Mesothelial cell of epicardium (in vitro differentiated cells): ENCODE measurements around the gene DPY19L3. TPM values are rescaled to one million over a fixed set of nuclear protein-coding genes. Genes with fewer than 3 reads are reported as not detected.

Experiments used
- DNase-seq, 2 experiments: peaks; one replicate each; pipeline ENCODE4 v3.0.0; 2021; ENCODE audit warnings: low spot score in 2 of 2; ENCODE audit not compliant: unreplicated experiment in 2 of 2
- H3K27ac Mint-ChIP-seq: 2 replicates; pipeline ENCODE4 v1.8.0; 2021; ENCODE audit warnings: mixed read lengths
- H3K27me3 Mint-ChIP-seq: 2 replicates; pipeline ENCODE4 v1.8.0; 2021; ENCODE audit warnings: low read depth, mixed read lengths
- H3K36me3 Mint-ChIP-seq: 2 replicates; pipeline ENCODE4 v1.8.0; 2021; ENCODE audit warnings: mixed read lengths
- H3K4me1 Mint-ChIP-seq: 2 replicates; pipeline ENCODE4 v1.8.0; 2021; ENCODE audit warnings: mixed read lengths
- H3K4me3 Mint-ChIP-seq: 2 replicates; pipeline ENCODE4 v1.8.0; 2021; ENCODE audit warnings: mild to moderate bottlenecking, moderate library complexity, mixed read lengths
- H3K9me3 Mint-ChIP-seq: 2 replicates; pipeline ENCODE4 v1.8.0; 2021; ENCODE audit warnings: mixed read lengths
- total RNA-seq: library from RNA; stranded (reverse); gene quantifications from 3 replicates; pipeline ENCODE4 v1.2.1, GENCODE V29; 2021
- TF ChIP-seq, protein P1 (sequence below): fragments of 200-600 bp; sonication (generic); IDR thresholded peaks from one replicate; pipeline ENCODE4 v1.5.0; 2021; ENCODE audit warnings: antibody characterized with exemption; ENCODE audit not compliant: unreplicated experiment

The DPY19L3 gene
- total RNA-seq, 1 donor from 2014 or later, result 111 TPM

DNA sequence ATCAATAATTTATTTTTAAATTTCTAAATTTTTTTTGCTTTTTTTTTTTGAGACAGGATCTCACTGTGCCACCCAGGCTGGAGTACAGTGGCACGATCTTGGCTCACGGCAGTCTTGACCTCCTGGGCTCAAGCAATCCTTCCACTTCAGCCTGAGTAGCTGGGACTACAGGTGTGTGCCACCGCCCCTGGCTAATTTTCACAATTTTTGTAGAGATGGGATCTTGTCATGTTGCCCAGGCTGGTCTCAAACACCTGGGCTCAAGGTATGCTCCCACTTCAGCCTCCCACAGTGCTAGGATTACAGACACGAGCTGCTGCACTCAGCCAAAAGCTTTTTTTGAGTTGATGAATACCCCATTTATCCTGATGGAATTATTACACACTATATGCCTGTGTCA lies 50.8 kb downstream of the DPY19L3 start:
- DNase-seq, result no peak
- no peaks in the 10 kb centered on the region for H3K27me3 Mint-ChIP-seq
- no peak overlapping the region for H3K4me3 Mint-ChIP-seq
- TF ChIP-seq, protein P1, sequence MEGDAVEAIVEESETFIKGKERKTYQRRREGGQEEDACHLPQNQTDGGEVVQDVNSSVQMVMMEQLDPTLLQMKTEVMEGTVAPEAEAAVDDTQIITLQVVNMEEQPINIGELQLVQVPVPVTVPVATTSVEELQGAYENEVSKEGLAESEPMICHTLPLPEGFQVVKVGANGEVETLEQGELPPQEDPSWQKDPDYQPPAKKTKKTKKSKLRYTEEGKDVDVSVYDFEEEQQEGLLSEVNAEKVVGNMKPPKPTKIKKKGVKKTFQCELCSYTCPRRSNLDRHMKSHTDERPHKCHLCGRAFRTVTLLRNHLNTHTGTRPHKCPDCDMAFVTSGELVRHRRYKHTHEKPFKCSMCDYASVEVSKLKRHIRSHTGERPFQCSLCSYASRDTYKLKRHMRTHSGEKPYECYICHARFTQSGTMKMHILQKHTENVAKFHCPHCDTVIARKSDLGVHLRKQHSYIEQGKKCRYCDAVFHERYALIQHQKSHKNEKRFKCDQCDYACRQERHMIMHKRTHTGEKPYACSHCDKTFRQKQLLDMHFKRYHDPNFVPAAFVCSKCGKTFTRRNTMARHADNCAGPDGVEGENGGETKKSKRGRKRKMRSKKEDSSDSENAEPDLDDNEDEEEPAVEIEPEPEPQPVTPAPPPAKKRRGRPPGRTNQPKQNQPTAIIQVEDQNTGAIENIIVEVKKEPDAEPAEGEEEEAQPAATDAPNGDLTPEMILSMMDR, result no peak
- peaks cover 30% of the 10 kb centered on the region for H3K36me3 Mint-ChIP-seq
- H3K4me1 Mint-ChIP-seq, result no peaks in the 10 kb centered on the region
- no peak overlapping the region for H3K27ac Mint-ChIP-seq
- H3K9me3 Mint-ChIP-seq, result no peaks in the 10 kb centered on the region

DNA sequence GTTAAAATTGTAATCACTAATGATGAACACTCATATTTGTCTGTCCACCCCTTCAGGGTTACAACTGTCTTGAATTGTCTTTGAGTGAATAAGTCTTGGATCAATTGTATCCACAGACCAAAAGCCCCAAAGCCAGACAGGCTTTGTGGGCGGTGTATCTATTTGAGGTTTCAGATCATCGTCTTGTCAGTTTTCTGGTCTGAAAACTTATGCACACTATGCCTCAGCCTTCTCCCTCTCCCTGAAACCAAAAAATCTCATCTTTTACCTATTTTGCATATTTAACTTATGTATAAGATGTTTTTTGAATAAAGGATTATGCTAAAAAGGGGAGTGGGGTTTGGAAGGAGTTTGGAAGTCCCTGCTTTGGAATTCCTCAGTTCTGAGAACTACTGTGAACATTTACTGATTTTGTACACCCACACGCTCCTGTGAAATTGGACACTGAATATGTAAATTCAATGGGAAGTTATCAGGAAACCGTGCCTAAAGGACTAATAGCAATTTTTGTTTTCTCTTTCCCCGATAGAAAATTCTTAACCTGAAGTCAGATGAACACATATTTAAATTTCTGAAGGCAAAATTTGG lies 52.1 kb downstream of the DPY19L3 start:
- Mint-ChIP-seq H3K4me3 (no peak overlapping the region), H3K27me3 (no peaks in the 10 kb centered on the region), H3K27ac (no peak overlapping the region), H3K4me1 (no peaks in the 10 kb centered on the region), H3K9me3 (no peaks in the 10 kb centered on the region), H3K36me3 (peaks cover 25% of the 10 kb centered on the region)
- no peak for DNase-seq
- TF ChIP-seq, protein P1, result no peak

DNA sequence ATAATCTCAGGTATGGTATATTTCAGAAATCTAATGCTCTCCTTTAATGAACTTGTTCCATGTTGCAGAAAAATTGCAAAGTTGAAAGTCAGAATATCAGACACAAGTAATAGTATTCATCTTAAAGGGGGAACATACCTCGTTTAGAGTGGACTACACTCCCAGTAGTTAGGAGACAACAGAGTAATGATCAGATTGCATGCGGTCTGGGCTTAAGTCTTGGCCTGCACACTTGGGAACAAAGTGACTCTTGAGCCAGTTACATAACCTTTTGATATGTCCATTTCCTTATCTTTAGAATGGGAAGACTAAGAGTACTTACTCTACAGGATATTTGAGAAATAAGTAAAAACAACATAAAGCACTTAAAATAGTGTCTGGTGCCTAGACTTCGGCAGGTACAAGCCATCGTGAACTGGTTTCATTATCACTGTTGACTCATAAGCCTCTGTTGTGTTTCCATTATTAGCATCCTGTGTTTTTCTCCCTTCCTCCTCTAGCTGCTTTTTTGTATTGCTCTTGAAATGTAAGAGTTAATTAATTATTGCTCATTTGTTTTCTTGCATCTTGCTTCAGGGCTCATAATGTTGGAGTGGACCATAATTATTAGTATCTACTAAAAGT lies 53.0 kb downstream of the DPY19L3 start:
- Mint-ChIP-seq H3K4me1 (no peaks in the 10 kb centered on the region), H3K36me3 (peaks cover 28% of the 10 kb centered on the region)
- DNase-seq, result no peak

DNA sequence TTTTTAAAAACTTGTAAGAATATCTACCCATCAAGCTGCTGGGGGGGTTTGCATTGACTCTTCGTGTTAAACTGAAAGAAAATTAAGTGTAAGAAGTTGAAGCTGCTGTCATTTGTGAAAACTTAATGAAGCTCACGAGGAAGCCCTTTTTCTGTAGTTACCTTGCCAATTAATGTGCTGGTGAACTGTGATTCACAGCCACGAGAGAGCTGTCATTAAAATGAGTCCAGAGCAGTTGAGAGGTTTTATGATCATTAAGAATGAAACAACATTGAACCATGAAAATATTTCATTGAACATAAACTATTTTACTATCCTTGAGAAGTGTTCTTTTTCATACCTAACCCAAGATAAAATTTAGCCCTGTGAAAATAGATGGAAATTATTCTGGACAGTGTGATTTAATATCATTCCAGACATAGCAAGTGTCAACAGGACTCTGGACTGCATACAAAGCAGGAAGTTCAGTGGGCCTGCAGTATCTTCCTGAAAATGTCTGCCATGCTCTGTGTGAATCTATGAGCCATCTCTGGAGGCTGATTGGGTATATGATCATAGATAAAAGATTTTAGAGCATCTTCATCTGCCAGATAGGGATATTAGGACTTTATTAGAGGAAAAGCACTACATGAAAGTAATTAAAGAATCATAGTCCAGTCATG lies 53.8 kb downstream of the DPY19L3 start:
- no peaks in the 10 kb centered on the region for H3K9me3 Mint-ChIP-seq
- H3K4me1 Mint-ChIP-seq, result no peaks in the 10 kb centered on the region
- no peak overlapping the region for H3K4me3 Mint-ChIP-seq
- H3K27ac Mint-ChIP-seq, result no peak overlapping the region
- H3K27me3 Mint-ChIP-seq, result no peaks in the 10 kb centered on the region
- peaks cover 26% of the 10 kb centered on the region for H3K36me3 Mint-ChIP-seq
- TF ChIP-seq, protein P1, result no peak
- no peak for DNase-seq

More for the DNA sequence above, 53.0 kb downstream of the DPY19L3 start:
- H3K27ac Mint-ChIP-seq, result no peak overlapping the region
- no peaks in the 10 kb centered on the region for H3K9me3 Mint-ChIP-seq
- H3K27me3 Mint-ChIP-seq, result no peaks in the 10 kb centered on the region
- TF ChIP-seq, protein P1, result no peak
- H3K4me3 Mint-ChIP-seq, result no peak overlapping the region

DNA sequence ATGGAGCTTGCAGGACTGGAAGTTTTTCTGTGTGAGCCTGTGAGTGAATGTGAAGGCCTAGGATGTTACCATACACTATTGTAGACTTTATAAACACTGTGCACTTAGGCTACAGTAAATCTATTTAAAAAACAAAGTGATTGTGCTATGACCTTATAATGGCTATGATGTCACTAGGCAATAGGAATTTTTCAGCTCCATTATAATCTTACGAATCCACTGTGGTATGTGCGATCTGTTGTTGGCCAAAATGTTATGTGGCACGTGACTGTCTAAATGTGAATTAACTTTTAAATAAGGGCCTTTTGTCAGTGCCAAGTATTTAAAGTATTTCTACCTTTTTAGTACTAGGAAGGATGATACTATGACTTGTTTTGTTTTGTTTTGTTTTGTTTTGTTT lies 54.9 kb downstream of the DPY19L3 start:
- no peak for DNase-seq
- Mint-ChIP-seq H3K27ac (no peak overlapping the region), H3K9me3 (no peaks in the 10 kb centered on the region), H3K27me3 (no peaks in the 10 kb centered on the region), H3K4me3 (no peak overlapping the region), H3K36me3 (peaks cover 24% of the 10 kb centered on the region), H3K4me1 (no peaks in the 10 kb centered on the region)
- TF ChIP-seq, protein P1, result no peak
